ENCODE measurements around the gene SETMAR. TPM values are rescaled to one million over a fixed set of nuclear protein-coding genes. Genes with fewer than 3 reads are reported as not detected.

Gene SETMAR
- total and polyA plus RNA-seq, 2 donors from 2014 or later, result 16.0 to 21.4 TPM

DNA sequence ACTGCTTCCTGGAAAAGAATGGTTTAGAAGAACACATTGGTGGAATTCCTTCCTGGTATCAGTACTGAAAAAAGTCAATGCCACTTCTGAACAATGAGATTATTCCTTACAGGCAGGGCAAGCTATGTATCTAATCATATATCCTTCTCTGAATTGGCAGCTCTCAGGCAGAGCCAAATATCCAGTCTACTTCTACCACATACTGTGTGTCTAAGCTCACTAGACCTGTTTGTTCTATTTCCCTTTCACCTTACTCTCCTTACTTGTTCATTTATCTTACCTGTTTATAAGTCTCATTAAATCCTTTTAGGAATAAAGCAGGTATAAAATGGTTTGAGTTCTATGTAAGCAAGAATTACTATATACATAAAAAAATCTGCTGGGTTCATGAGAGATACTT is 8.3 kb downstream of the SETMAR start:
- peaks cover 0 to 9% (median 2%) of the 10 kb centered on the region in 3 donors for H3K4me1 ChIP-seq (ENCODE audit: control insufficient read depth in 2 of 3, insufficient read depth in 2 of 3, low read depth in 1 of 3, low read length in 3 of 3)
- no peak overlapping the region for H3K4me3 ChIP-seq (ENCODE audit: low read length in 3 of 3)
- intact Hi-C loops (cut with DNase I), result no loop called here
- no peaks in the 10 kb centered on the region for H3K27me3 ChIP-seq (ENCODE audit: control insufficient read depth, insufficient read depth, low read length)
- no peak for FAIRE-seq
- no peak overlapping the region for H3K9ac ChIP-seq (ENCODE audit: low read length in 3 of 3)
- no peak for DNase-seq
- TF ChIP-seq, protein P1, sequence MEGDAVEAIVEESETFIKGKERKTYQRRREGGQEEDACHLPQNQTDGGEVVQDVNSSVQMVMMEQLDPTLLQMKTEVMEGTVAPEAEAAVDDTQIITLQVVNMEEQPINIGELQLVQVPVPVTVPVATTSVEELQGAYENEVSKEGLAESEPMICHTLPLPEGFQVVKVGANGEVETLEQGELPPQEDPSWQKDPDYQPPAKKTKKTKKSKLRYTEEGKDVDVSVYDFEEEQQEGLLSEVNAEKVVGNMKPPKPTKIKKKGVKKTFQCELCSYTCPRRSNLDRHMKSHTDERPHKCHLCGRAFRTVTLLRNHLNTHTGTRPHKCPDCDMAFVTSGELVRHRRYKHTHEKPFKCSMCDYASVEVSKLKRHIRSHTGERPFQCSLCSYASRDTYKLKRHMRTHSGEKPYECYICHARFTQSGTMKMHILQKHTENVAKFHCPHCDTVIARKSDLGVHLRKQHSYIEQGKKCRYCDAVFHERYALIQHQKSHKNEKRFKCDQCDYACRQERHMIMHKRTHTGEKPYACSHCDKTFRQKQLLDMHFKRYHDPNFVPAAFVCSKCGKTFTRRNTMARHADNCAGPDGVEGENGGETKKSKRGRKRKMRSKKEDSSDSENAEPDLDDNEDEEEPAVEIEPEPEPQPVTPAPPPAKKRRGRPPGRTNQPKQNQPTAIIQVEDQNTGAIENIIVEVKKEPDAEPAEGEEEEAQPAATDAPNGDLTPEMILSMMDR (IDR thresholded peaks at IDR 0.05; ENCODE audit: borderline replicate concordance, extremely low read depth, insufficient read depth), result no peak
- H3K27ac ChIP-seq (ENCODE audit: low read depth in 2 of 2, low read length in 2 of 2), result no peak overlapping the region
- H3K36me3 ChIP-seq (ENCODE audit: control insufficient read depth in 2 of 3, insufficient read depth in 3 of 3, low read length in 3 of 3), result no peaks in the 10 kb centered on the region
- H3K9me3 ChIP-seq (ENCODE audit: control insufficient read depth in 2 of 3, insufficient read depth in 1 of 3, low read length in 3 of 3), result no peaks in the 10 kb centered on the region

DNA sequence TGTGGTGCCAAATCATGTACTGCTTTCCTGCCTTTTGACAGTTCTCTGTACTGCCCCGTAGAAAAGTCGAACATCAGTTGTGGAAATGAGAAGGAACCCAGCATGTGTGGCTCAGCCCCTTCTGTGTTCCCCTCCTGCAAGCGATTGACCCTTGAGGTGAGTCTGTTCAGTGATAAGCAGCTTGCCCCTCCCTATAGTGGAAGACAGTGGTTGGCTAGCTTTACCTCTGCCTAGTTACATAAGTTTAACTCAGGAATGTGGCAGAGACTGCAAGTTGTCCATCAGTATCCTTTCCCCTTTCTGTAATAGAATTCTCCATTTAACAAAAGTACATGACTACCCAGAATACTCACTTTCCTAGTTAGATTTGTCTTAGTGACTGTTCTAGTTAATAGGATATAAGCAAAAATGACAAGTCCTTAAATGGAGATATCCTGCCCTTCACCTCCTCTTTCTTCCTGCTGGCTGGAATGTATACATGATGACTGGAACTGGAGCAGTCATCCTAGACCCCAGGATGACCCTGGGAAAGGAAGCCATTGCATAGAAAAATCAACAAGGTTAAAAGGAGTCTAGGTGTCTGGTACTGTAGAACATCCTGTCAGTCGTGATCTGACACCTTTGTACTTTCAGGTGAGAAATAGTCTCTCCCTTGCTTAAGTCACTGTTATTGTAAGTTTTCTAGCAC is 10.6 kb downstream of the SETMAR start:
- H3K27me3 ChIP-seq (ENCODE audit: control insufficient read depth, insufficient read depth, low read length), result no peaks in the 10 kb centered on the region
- no peak overlapping the region for H3K9ac ChIP-seq (ENCODE audit: low read length in 3 of 3)
- DNase-seq, result no peak
- TF ChIP-seq, protein P1 (IDR thresholded peaks at IDR 0.05; ENCODE audit: borderline replicate concordance, extremely low read depth, insufficient read depth), result no peak
- H3K4me3 ChIP-seq (ENCODE audit: low read length in 3 of 3), result no peak overlapping the region
- H3K27ac ChIP-seq (ENCODE audit: low read depth in 2 of 2, low read length in 2 of 2), result no peak overlapping the region
- peaks cover 0 to 3% (median 0%) of the 10 kb centered on the region in 3 donors for H3K36me3 ChIP-seq (ENCODE audit: control insufficient read depth in 2 of 3, insufficient read depth in 3 of 3, low read length in 3 of 3)
- H3K4me1 ChIP-seq (ENCODE audit: control insufficient read depth in 2 of 3, insufficient read depth in 2 of 3, low read depth in 1 of 3, low read length in 3 of 3), result peaks cover 0 to 9% (median 0%) of the 10 kb centered on the region in 3 donors
- no peak for FAIRE-seq
- no peaks in the 10 kb centered on the region for H3K9me3 ChIP-seq (ENCODE audit: control insufficient read depth in 2 of 3, insufficient read depth in 1 of 3, low read length in 3 of 3)
- intact Hi-C loops (cut with DNase I), result no loop called here

DNA sequence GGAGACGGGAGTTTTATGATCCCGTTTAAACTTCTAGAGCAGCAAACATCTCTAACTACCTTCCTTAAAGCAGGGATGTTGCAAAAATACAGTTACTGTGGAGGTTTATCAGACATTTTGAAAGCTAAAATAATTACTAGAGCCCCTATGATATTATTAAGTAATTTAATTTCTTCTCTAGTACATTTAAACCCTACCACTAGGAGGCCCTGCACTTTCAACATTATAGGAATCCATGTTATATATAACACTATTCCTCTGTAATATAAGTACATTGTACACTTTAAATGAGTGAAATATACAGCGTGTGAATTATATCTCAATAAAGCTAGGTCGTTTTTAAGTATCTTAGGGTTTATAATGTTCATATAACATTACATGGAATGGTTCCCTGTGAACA is 11.5 kb downstream of the SETMAR start:
- FAIRE-seq, result no peak
- intact Hi-C loops (cut with DNase I), result no loop called here

More for the DNA sequence above, 11.5 kb downstream of the SETMAR start:
- Histone ChIP-seq H3K4me3 (ENCODE audit: low read length in 3 of 3) (no peak overlapping the region), H3K27me3 (ENCODE audit: control insufficient read depth, insufficient read depth, low read length) (no peaks in the 10 kb centered on the region), H3K27ac (ENCODE audit: low read depth in 2 of 2, low read length in 2 of 2) (no peak overlapping the region), H3K9ac (ENCODE audit: low read length in 3 of 3) (no peak overlapping the region), H3K4me1 (ENCODE audit: control insufficient read depth in 2 of 3, insufficient read depth in 2 of 3, low read depth in 1 of 3, low read length in 3 of 3) (peaks cover 0 to under 1% (median 0%) of the 10 kb centered on the region in 3 donors), H3K36me3 (ENCODE audit: control insufficient read depth in 2 of 3, insufficient read depth in 3 of 3, low read length in 3 of 3) (peaks cover 0 to 3% (median 0%) of the 10 kb centered on the region in 3 donors), H3K9me3 (ENCODE audit: control insufficient read depth in 2 of 3, insufficient read depth in 1 of 3, low read length in 3 of 3) (no peaks in the 10 kb centered on the region)
- no peak for DNase-seq
- TF ChIP-seq, protein P1 (IDR thresholded peaks at IDR 0.05; ENCODE audit: borderline replicate concordance, extremely low read depth, insufficient read depth), result no peak

Data from kidney (tissue), 14 donors.